ENCODE measurements around the gene AKR1C3.
"Not testable (repeated sequence)": the region's sequence is repeated elsewhere in the genome, so short reads cannot be mapped to it uniquely, and the experiment has no call there.

AKR1C3 gene

GRCh38 chr10:5105626-5106025 lies 11.4 kb downstream of the AKR1C3 start:
- H3K36me3 ChIP-seq (ENCODE audit: control insufficient read depth in 5 of 5, insufficient read depth in 5 of 5, low read length in 5 of 5) = peaks cover 45 to 62% (median 53%) of the 10 kb centered on the region in 5 donors
- H3K27ac ChIP-seq (ENCODE audit: low read depth, low read length) = peak overlapping the region; percentile 61
- no peaks in the 10 kb centered on the region for H3K9me3 ChIP-seq (ENCODE audit: control insufficient read depth in 5 of 5, low read length in 5 of 5)
- no peak overlapping the region for H3K4me3 ChIP-seq (ENCODE audit: low read depth in 1 of 5, low read length in 5 of 5)
- H3K9ac ChIP-seq (ENCODE audit: low read length in 5 of 5) = no peak overlapping the region
- H3K4me1 ChIP-seq (ENCODE audit: control insufficient read depth in 5 of 5, insufficient read depth in 5 of 5, low read length in 5 of 5) = peaks cover 0 to 34% (median 9%) of the 10 kb centered on the region in 5 donors
- H3K27me3 ChIP-seq (ENCODE audit: control insufficient read depth in 5 of 5, insufficient read depth in 4 of 5, low read length in 5 of 5) = no peaks in the 10 kb centered on the region

- Histone ChIP-seq H3K27ac (ENCODE audit: low read depth, low read length) (peak overlapping the region; percentile 61), H3K9me3 (ENCODE audit: control insufficient read depth in 5 of 5, low read length in 5 of 5) (no peaks in the 10 kb centered on the region), H3K4me3 (ENCODE audit: low read depth in 1 of 5, low read length in 5 of 5) (no peak overlapping the region), H3K4me1 (ENCODE audit: control insufficient read depth in 5 of 5, insufficient read depth in 5 of 5, low read length in 5 of 5) (peaks cover 0 to 28% (median 9%) of the 10 kb centered on the region in 5 donors), H3K9ac (ENCODE audit: low read length in 5 of 5) (no peak overlapping the region), H3K36me3 (ENCODE audit: control insufficient read depth in 5 of 5, insufficient read depth in 5 of 5, low read length in 5 of 5) (peaks cover 38 to 59% (median 51%) of the 10 kb centered on the region in 5 donors), H3K27me3 (ENCODE audit: control insufficient read depth in 5 of 5, insufficient read depth in 4 of 5, low read length in 5 of 5) (no peaks in the 10 kb centered on the region)
Observed at GRCh38 chr10:5106553-5106952, 12.3 kb downstream of the AKR1C3 start.

GRCh38 chr10:5107860-5108526 lies 13.8 kb downstream of the AKR1C3 start:
- no peaks in the 10 kb centered on the region for H3K9me3 ChIP-seq (ENCODE audit: control insufficient read depth in 5 of 5, low read length in 5 of 5)
- peaks cover 31 to 46% (median 38%) of the 10 kb centered on the region in 5 donors for H3K36me3 ChIP-seq (ENCODE audit: control insufficient read depth in 5 of 5, insufficient read depth in 5 of 5, low read length in 5 of 5)
- H3K27ac ChIP-seq (ENCODE audit: low read depth, low read length) = no peak overlapping the region

GRCh38 chr10:5108658-5109416 lies 14.6 kb downstream of the AKR1C3 start:
- H3K9ac ChIP-seq (ENCODE audit: low read length in 5 of 5) = no peak overlapping the region

More at GRCh38 chr10:5107860-5108526, 13.8 kb downstream of the AKR1C3 start:
- H3K27me3 ChIP-seq (ENCODE audit: control insufficient read depth in 5 of 5, insufficient read depth in 4 of 5, low read length in 5 of 5) = no peaks in the 10 kb centered on the region
- no peak overlapping the region for H3K9ac ChIP-seq (ENCODE audit: low read length in 5 of 5)
- H3K4me3 ChIP-seq (ENCODE audit: low read depth in 1 of 5, low read length in 5 of 5) = no peak overlapping the region
- H3K4me1 ChIP-seq (ENCODE audit: control insufficient read depth in 5 of 5, insufficient read depth in 5 of 5, low read length in 5 of 5) = peaks cover 0 to 21% (median 9%) of the 10 kb centered on the region in 5 donors

GRCh38 chr10:5109861-5110260 lies 15.6 kb downstream of the AKR1C3 start:
- not testable (repeated sequence) for H3K27ac ChIP-seq (ENCODE audit: low read depth, low read length); H3K9me3 ChIP-seq (ENCODE audit: control insufficient read depth in 5 of 5, low read length in 5 of 5); H3K4me3 ChIP-seq (ENCODE audit: low read depth in 1 of 5, low read length in 5 of 5); H3K27me3 ChIP-seq (ENCODE audit: control insufficient read depth in 5 of 5, insufficient read depth in 4 of 5, low read length in 5 of 5); H3K9ac ChIP-seq (ENCODE audit: low read length in 5 of 5)
- H3K4me1 ChIP-seq (ENCODE audit: control insufficient read depth in 5 of 5, insufficient read depth in 5 of 5, low read length in 5 of 5) = peaks cover 0 to 13% (median 5%) of the 10 kb centered on the region in 5 donors
- peaks cover 22 to 37% (median 29%) of the 10 kb centered on the region in 5 donors for H3K36me3 ChIP-seq (ENCODE audit: control insufficient read depth in 5 of 5, insufficient read depth in 5 of 5, low read length in 5 of 5)

More at GRCh38 chr10:5108658-5109416, 14.6 kb downstream of the AKR1C3 start:
- peaks cover 0 to 15% (median 5%) of the 10 kb centered on the region in 5 donors for H3K4me1 ChIP-seq (ENCODE audit: control insufficient read depth in 5 of 5, insufficient read depth in 5 of 5, low read length in 5 of 5)
- H3K27me3 ChIP-seq (ENCODE audit: control insufficient read depth in 5 of 5, insufficient read depth in 4 of 5, low read length in 5 of 5) = no peaks in the 10 kb centered on the region
- peaks cover 28 to 38% (median 30%) of the 10 kb centered on the region in 5 donors for H3K36me3 ChIP-seq (ENCODE audit: control insufficient read depth in 5 of 5, insufficient read depth in 5 of 5, low read length in 5 of 5)
- H3K4me3 ChIP-seq (ENCODE audit: low read depth in 1 of 5, low read length in 5 of 5) = no peak overlapping the region
- H3K27ac ChIP-seq (ENCODE audit: low read depth, low read length) = no peak overlapping the region
- H3K9me3 ChIP-seq (ENCODE audit: control insufficient read depth in 5 of 5, low read length in 5 of 5) = no peaks in the 10 kb centered on the region

- no peaks in the 10 kb centered on the region for H3K9me3 ChIP-seq (ENCODE audit: control insufficient read depth in 5 of 5, low read length in 5 of 5)
- no peak overlapping the region for H3K4me3 ChIP-seq (ENCODE audit: low read depth in 1 of 5, low read length in 5 of 5)
- H3K27me3 ChIP-seq (ENCODE audit: control insufficient read depth in 5 of 5, insufficient read depth in 4 of 5, low read length in 5 of 5) = no peaks in the 10 kb centered on the region
- H3K36me3 ChIP-seq (ENCODE audit: control insufficient read depth in 5 of 5, insufficient read depth in 5 of 5, low read length in 5 of 5) = peaks cover 0 to 11% (median 0%) of the 10 kb centered on the region in 5 donors
- no peak overlapping the region for H3K9ac ChIP-seq (ENCODE audit: low read length in 5 of 5)
- no peaks in the 10 kb centered on the region for H3K4me1 ChIP-seq (ENCODE audit: control insufficient read depth in 5 of 5, insufficient read depth in 5 of 5, low read length in 5 of 5)
- H3K27ac ChIP-seq (ENCODE audit: low read depth, low read length) = no peak overlapping the region
Observed at GRCh38 chr10:5116621-5117020, 22.4 kb downstream of the AKR1C3 start.

- H3K36me3 ChIP-seq (ENCODE audit: control insufficient read depth in 5 of 5, insufficient read depth in 5 of 5, low read length in 5 of 5) = peaks cover 0 to 11% (median 0%) of the 10 kb centered on the region in 5 donors
- H3K4me1 ChIP-seq (ENCODE audit: control insufficient read depth in 5 of 5, insufficient read depth in 5 of 5, low read length in 5 of 5) = no peaks in the 10 kb centered on the region
- no peak overlapping the region for H3K4me3 ChIP-seq (ENCODE audit: low read depth in 1 of 5, low read length in 5 of 5)
- no peak overlapping the region for H3K9ac ChIP-seq (ENCODE audit: low read length in 5 of 5)
- H3K27ac ChIP-seq (ENCODE audit: low read depth, low read length) = no peak overlapping the region
- no peaks in the 10 kb centered on the region for H3K27me3 ChIP-seq (ENCODE audit: control insufficient read depth in 5 of 5, insufficient read depth in 4 of 5, low read length in 5 of 5)
- no peaks in the 10 kb centered on the region for H3K9me3 ChIP-seq (ENCODE audit: control insufficient read depth in 5 of 5, low read length in 5 of 5)
Observed at GRCh38 chr10:5117026-5117425, 22.8 kb downstream of the AKR1C3 start.

- not testable (repeated sequence) for H3K9me3 ChIP-seq (ENCODE audit: control insufficient read depth in 5 of 5, low read length in 5 of 5); H3K4me3 ChIP-seq (ENCODE audit: low read depth in 1 of 5, low read length in 5 of 5); H3K9ac ChIP-seq (ENCODE audit: low read length in 5 of 5); H3K27me3 ChIP-seq (ENCODE audit: control insufficient read depth in 5 of 5, insufficient read depth in 4 of 5, low read length in 5 of 5); H3K4me1 ChIP-seq (ENCODE audit: control insufficient read depth in 5 of 5, insufficient read depth in 5 of 5, low read length in 5 of 5); H3K27ac ChIP-seq (ENCODE audit: low read depth, low read length)
- peaks cover 0 to 11% (median 3%) of the 10 kb centered on the region in 5 donors for H3K36me3 ChIP-seq (ENCODE audit: control insufficient read depth in 5 of 5, insufficient read depth in 5 of 5, low read length in 5 of 5)
Observed at GRCh38 chr10:5119997-5120396, 25.8 kb downstream of the AKR1C3 start.

GRCh38 chr10:5123886-5124285 lies 29.7 kb downstream of the AKR1C3 start:
- no peak overlapping the region for H3K9ac ChIP-seq (ENCODE audit: low read length in 5 of 5)
- no peaks in the 10 kb centered on the region for H3K4me1 ChIP-seq (ENCODE audit: control insufficient read depth in 5 of 5, insufficient read depth in 5 of 5, low read length in 5 of 5)
- H3K27me3 ChIP-seq (ENCODE audit: control insufficient read depth in 5 of 5, insufficient read depth in 4 of 5, low read length in 5 of 5) = no peaks in the 10 kb centered on the region
- H3K4me3 ChIP-seq (ENCODE audit: low read depth in 1 of 5, low read length in 5 of 5) = no peak overlapping the region
- peaks cover 0 to 7% (median 4%) of the 10 kb centered on the region in 5 donors for H3K9me3 ChIP-seq (ENCODE audit: control insufficient read depth in 5 of 5, low read length in 5 of 5)
- no peak overlapping the region for H3K27ac ChIP-seq (ENCODE audit: low read depth, low read length)
- peaks cover 0 to 4% (median 3%) of the 10 kb centered on the region in 5 donors for H3K36me3 ChIP-seq (ENCODE audit: control insufficient read depth in 5 of 5, insufficient read depth in 5 of 5, low read length in 5 of 5)
